Endothelial cell of umbilical vein (primary cell): ENCODE results near the gene UBE2C. TPM values are rescaled to one million over a fixed set of nuclear protein-coding genes. Genes with fewer than 3 reads are reported as not detected.

Source experiments
- BruUV-seq: library from RNA; stranded (reverse); fragments of 400-500 nt; replicated peaks from 2 replicates; lab custom pipeline; 2021; lab: Mats Ljungman, UMichigan
- CTCF ChIA-PET: fragments of 300-600, 350-600 bp; sonication (Branson Sonifier 250); formaldehyde crosslinking; loops from one replicate; lab custom pipeline; 2021; ENCODE audit warnings: antibody characterized with exemption, inconsistent platforms; lab: Charles Lee
- POLR2A ChIA-PET: fragments of 300-600, 350-600 bp; sonication (Branson Sonifier 250); formaldehyde crosslinking; loops from one replicate; lab custom pipeline; 2021; ENCODE audit warnings: antibody characterized with exemption, inconsistent platforms; lab: Charles Lee
- DNase-seq: peaks from one replicate; pipeline ENCODE4 v3.0.0-alpha.2; 2011; ENCODE audit warnings: low read depth, low spot score
- FAIRE-seq: peaks from 2 replicates; lab custom pipeline; 2011; peaks lifted over from hg19 to GRCh38; lab: Jason Lieb, UNC
- H2AFZ ChIP-seq: 2 replicates; pipeline ENCODE4 v1.6.0; 2012; ENCODE audit warnings: low read depth, low read length, control low read depth, inconsistent platforms
- H3K27ac ChIP-seq: 2 replicates; pipeline ENCODE4 v1.5.1; 2011; ENCODE audit warnings: low read depth, mild to moderate bottlenecking, control low read depth, low read length, moderate library complexity; ENCODE audit not compliant: insufficient read depth
- H3K27me3 ChIP-seq, 2 experiments: 2 replicates each; pipeline versions ENCODE4 v1.6.0 to v1.6.1; 2011; ENCODE audit warnings: low read length in 2 of 2, mixed read lengths in 1 of 2; ENCODE audit not compliant: control insufficient read depth in 2 of 2, insufficient read depth in 2 of 2
- H3K36me3 ChIP-seq, 2 experiments: 2 replicates in 1 of 2; 3 replicates in 1 of 2; pipeline ENCODE4 v1.5.1; 2011; ENCODE audit warnings: low read length in 2 of 2, mild to moderate bottlenecking in 1 of 2, moderate library complexity in 1 of 2; ENCODE audit not compliant: control insufficient read depth in 2 of 2, insufficient read depth in 2 of 2; ENCODE audit errors: extremely low read depth in 1 of 2
- H3K4me1 ChIP-seq: 3 replicates; pipeline ENCODE4 v1.5.1; 2011; ENCODE audit warnings: mild to moderate bottlenecking, low read length; ENCODE audit not compliant: control insufficient read depth, insufficient read depth; ENCODE audit errors: extremely low read depth
- H3K4me2 ChIP-seq: 2 replicates; pipeline ENCODE4 v1.6.1; 2011; ENCODE audit warnings: low read length, control low read depth, mixed read lengths; ENCODE audit not compliant: insufficient read depth
- H3K4me3 ChIP-seq, 3 experiments: fragments of 200-600 bp in 1 of 3; sonication (generic), shearing (Covaris generic) in 1 of 3; replicated peaks in 1 of 3; 2 replicates each; pipeline ENCODE4 v1.5.1; 2011 to 2016; ENCODE audit warnings: control low read depth in 3 of 3, low read length in 3 of 3, mild to moderate bottlenecking in 2 of 3, inconsistent platforms in 1 of 3, low read depth in 1 of 3, moderate library complexity in 1 of 3; ENCODE audit not compliant: insufficient read depth in 1 of 3
- H3K79me2 ChIP-seq: 2 replicates; pipeline ENCODE4 v1.6.0; 2012; ENCODE audit warnings: low read length, inconsistent platforms; ENCODE audit not compliant: control insufficient read depth, insufficient read depth
- H3K9ac ChIP-seq: replicated peaks from 2 replicates; pipeline ENCODE3; 2011; ENCODE audit warnings: low read length, control low read depth; ENCODE audit not compliant: insufficient read depth; ENCODE audit errors: extremely low read depth
- H3K9me1 ChIP-seq: replicated peaks from 3 replicates; pipeline ENCODE4 v1.6.0; 2011; ENCODE audit warnings: mild to moderate bottlenecking, low read length; ENCODE audit not compliant: control insufficient read depth, insufficient read depth; ENCODE audit errors: extremely low read depth
- H3K9me3 ChIP-seq: replicated peaks from 2 replicates; pipeline ENCODE4 v1.5.1; 2012; ENCODE audit warnings: low read length, inconsistent platforms; ENCODE audit not compliant: control insufficient read depth, insufficient read depth
- H4K20me1 ChIP-seq: replicated peaks from 2 replicates; pipeline ENCODE3; 2011; ENCODE audit warnings: mild to moderate bottlenecking, low read length; ENCODE audit not compliant: control insufficient read depth, insufficient read depth; ENCODE audit errors: extremely low read depth
- EZH2 ChIP-seq: IDR thresholded peaks from 2 replicates; pipeline ENCODE4 v1.6.1; 2012; ENCODE audit warnings: borderline replicate concordance, low read depth, mild to moderate bottlenecking, moderate library complexity, low read length, inconsistent platforms; ENCODE audit not compliant: severe bottlenecking
- FOS ChIP-seq: IDR thresholded peaks from 2 replicates; pipeline ENCODE4 v1.6.1; 2011; ENCODE audit warnings: mild to moderate bottlenecking, low read length, moderate library complexity, borderline replicate concordance; ENCODE audit not compliant: insufficient read depth
- JUN ChIP-seq: IDR thresholded peaks from 2 replicates; pipeline ENCODE4 v1.6.1; 2011; ENCODE audit warnings: borderline replicate concordance, low read depth; ENCODE audit not compliant: insufficient read length, insufficient read depth
- MYC ChIP-seq: IDR thresholded peaks from one replicate; pipeline ENCODE4 v1.6.1; 2011; ENCODE audit warnings: mild to moderate bottlenecking, low read depth, low read length
- POLR2A ChIP-seq: IDR thresholded peaks from 2 replicates; pipeline ENCODE4 v1.6.1; 2012; ENCODE audit warnings: low read depth, mild to moderate bottlenecking, control low read depth, low read length
- dilution Hi-C: fragments of 300-500 bp; cut with MboI; formaldehyde crosslinking; loops from one replicate; pipeline ENCODE4 v1.15.0; 2019; ENCODE audit warnings: low sequenced_read_pairs; ENCODE audit not compliant: extremely low pct_ligation_motif_present
- intact Hi-C: fragments of 100-400 bp; cut with micrococcal nuclease; formaldehyde crosslinking; loops from one replicate; pipeline ENCODE4 v1.10.0; 2022
- polyA plus RNA-seq, 4 experiments: library from polyadenylated mRNA; depleted of rRNA in 3 of 4; stranded (reverse) in 3 of 4; unstranded in 1 of 4; fragments of >200 nt; gene quantifications; 2 replicates each; pipeline versions ENCODE4 v1.2.1 to v1.2.3, GENCODE V29; 2011 to 2012; ENCODE audit warnings: missing spikeins in 1 of 4
- total RNA-seq: library from RNA; stranded (reverse); gene quantifications from 2 replicates; pipeline ENCODE4 v1.2.3, GENCODE V29; 2021
- TF ChIP-seq, protein P1 (sequence below), 2 donors: IDR thresholded peaks; 1 replicate in 1 of 2; 2 replicates in 1 of 2; pipeline ENCODE4 v1.5.1; 2011; ENCODE audit warnings: low read length in 2 of 2, mild to moderate bottlenecking in 2 of 2, moderate library complexity in 2 of 2, control low read depth in 1 of 2, inconsistent platforms in 1 of 2, low read depth in 1 of 2; ENCODE audit not compliant: insufficient read depth in 1 of 2; ENCODE audit errors: extremely low read depth in 1 of 2
- TF ChIP-seq, protein P2 (sequence below): IDR thresholded peaks from 2 replicates; pipeline ENCODE4 v1.6.1; 2011; ENCODE audit not compliant: insufficient read depth, insufficient read length

UBE2C gene
- total and polyA plus RNA-seq, 2 donors (not counting 3 experiments of a cell fraction or from before 2014, with no cell fraction given), result 129 to 130 TPM

GRCh38 chr20:45850926-45851325 lies 38.5 kb downstream of the UBE2C start:
- no peak for FAIRE-seq
- TF ChIP-seq MYC, result no peak
- TF ChIP-seq, protein P1, sequence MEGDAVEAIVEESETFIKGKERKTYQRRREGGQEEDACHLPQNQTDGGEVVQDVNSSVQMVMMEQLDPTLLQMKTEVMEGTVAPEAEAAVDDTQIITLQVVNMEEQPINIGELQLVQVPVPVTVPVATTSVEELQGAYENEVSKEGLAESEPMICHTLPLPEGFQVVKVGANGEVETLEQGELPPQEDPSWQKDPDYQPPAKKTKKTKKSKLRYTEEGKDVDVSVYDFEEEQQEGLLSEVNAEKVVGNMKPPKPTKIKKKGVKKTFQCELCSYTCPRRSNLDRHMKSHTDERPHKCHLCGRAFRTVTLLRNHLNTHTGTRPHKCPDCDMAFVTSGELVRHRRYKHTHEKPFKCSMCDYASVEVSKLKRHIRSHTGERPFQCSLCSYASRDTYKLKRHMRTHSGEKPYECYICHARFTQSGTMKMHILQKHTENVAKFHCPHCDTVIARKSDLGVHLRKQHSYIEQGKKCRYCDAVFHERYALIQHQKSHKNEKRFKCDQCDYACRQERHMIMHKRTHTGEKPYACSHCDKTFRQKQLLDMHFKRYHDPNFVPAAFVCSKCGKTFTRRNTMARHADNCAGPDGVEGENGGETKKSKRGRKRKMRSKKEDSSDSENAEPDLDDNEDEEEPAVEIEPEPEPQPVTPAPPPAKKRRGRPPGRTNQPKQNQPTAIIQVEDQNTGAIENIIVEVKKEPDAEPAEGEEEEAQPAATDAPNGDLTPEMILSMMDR (IDR thresholded peaks at IDR 0.05; ENCODE audit: extremely low read depth in 1 of 2, insufficient read depth in 1 of 2, low read depth in 1 of 2, low read length in 2 of 2), result no peak
- no peak for TF ChIP-seq FOS
- TF ChIP-seq JUN, result no peak
- TF ChIP-seq POLR2A, result no peak
- TF ChIP-seq, protein P2, sequence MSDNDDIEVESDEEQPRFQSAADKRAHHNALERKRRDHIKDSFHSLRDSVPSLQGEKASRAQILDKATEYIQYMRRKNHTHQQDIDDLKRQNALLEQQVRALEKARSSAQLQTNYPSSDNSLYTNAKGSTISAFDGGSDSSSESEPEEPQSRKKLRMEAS, result no peak
- no peak for TF ChIP-seq EZH2
- Histone ChIP-seq H3K9ac (no peak overlapping the region), H3K9me3 (no peaks in the 10 kb centered on the region), H3K4me2 (no peak overlapping the region), H3K27me3 (no peaks in the 10 kb centered on the region), H4K20me1 (no peaks in the 10 kb centered on the region), H2AFZ (no peak overlapping the region), H3K27ac (no peak overlapping the region), H3K79me2 (peaks cover 3% of the 10 kb centered on the region), H3K4me1 (no peaks in the 10 kb centered on the region), H3K4me3 (no peak overlapping the region), H3K36me3 (peaks cover 0 to 12% of the 10 kb centered on the region in 2 experiments), H3K9me1 (no peaks in the 10 kb centered on the region)
- POLR2A ChIA-PET, result no interaction called here
- dilution Hi-C loops (no loop called here), intact Hi-C loops (no loop called here)
- DNase-seq, result no peak
- no TSS peak for BruUV-seq
- CTCF ChIA-PET, result no interaction called here
